Left ventricle myocardium inferior (tissue), 1 donor: ENCODE data around the gene CDK14. TPM values are rescaled to one million over a fixed set of nuclear protein-coding genes. Genes with fewer than 3 reads are reported as not detected.

Source experiments
- DNase-seq: peaks from one replicate; pipeline ENCODE4 v3.0.0-alpha.2; 2020
- H3K27ac ChIP-seq: fragments of 200-600 bp; replicated peaks from 2 replicates; pipeline ENCODE4 v1.8.0; 2021
- H3K27me3 ChIP-seq: fragments of 200-600 bp; 2 replicates; pipeline ENCODE4 v1.8.0; 2021; ENCODE audit warnings: low read depth
- H3K36me3 ChIP-seq: fragments of 200-600 bp; 2 replicates; pipeline ENCODE4 v1.8.0; 2021
- H3K4me1 ChIP-seq: fragments of 200-600 bp; 2 replicates; pipeline ENCODE4 v1.8.0; 2021
- H3K4me3 ChIP-seq: fragments of 200-600 bp; 2 replicates; pipeline ENCODE4 v1.8.0; 2021; ENCODE audit warnings: mild to moderate bottlenecking, moderate library complexity
- H3K9me3 ChIP-seq: fragments of 200-600 bp; replicated peaks from 2 replicates; pipeline ENCODE4 v1.8.0; 2021
- intact Hi-C: fragments of 100-400 bp; cut with micrococcal nuclease; formaldehyde crosslinking; loops from one replicate; pipeline ENCODE4 v1.11.0; 2022
- total RNA-seq: library from RNA; stranded (reverse); fragmentation: NEBNext Ultra II Directional; extraction: Animal tissue kit (Norgen Biotek cat#: 25700); gene quantifications from one replicate; pipeline ENCODE4 v1.2.1, GENCODE V29; 2021
- TF ChIP-seq, protein P1 (sequence below): fragments of 200-600 bp; IDR thresholded peaks from 2 replicates; pipeline ENCODE4 v1.8.0; 2021; ENCODE audit warnings: antibody characterized with exemption, mild to moderate bottlenecking, borderline replicate concordance
- donor health status: DM: no; HTN: yes; CAD: no; lungs with severe emphysema.

CDK14 gene
- total RNA-seq, 1 donor from 2014 or later: 18.7 TPM

DNA sequence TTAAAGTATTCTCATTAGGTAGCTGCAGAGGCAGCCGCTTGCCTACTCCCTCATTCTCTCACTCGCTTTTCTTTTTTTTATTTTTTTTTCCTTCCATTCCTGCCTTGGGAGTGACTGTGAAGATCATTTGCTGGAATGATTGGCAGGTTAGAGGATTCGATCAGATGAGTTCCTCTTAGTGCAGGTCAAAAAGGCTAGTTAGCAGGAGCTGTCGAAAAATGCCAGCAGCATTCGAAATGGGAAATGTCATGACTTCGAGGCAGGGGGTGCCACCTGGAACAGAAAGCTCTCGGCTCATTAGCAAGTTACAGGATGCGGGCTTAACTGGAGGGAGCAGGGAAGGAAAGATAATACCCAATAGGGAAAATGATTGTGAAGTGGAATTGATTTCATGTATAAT is 530.6 kb downstream of the CDK14 start:
- TF ChIP-seq, protein P1, sequence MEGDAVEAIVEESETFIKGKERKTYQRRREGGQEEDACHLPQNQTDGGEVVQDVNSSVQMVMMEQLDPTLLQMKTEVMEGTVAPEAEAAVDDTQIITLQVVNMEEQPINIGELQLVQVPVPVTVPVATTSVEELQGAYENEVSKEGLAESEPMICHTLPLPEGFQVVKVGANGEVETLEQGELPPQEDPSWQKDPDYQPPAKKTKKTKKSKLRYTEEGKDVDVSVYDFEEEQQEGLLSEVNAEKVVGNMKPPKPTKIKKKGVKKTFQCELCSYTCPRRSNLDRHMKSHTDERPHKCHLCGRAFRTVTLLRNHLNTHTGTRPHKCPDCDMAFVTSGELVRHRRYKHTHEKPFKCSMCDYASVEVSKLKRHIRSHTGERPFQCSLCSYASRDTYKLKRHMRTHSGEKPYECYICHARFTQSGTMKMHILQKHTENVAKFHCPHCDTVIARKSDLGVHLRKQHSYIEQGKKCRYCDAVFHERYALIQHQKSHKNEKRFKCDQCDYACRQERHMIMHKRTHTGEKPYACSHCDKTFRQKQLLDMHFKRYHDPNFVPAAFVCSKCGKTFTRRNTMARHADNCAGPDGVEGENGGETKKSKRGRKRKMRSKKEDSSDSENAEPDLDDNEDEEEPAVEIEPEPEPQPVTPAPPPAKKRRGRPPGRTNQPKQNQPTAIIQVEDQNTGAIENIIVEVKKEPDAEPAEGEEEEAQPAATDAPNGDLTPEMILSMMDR: no peak
- H3K27ac ChIP-seq: no peak overlapping the region
- H3K27me3 ChIP-seq: no peaks in the 10 kb centered on the region
- no peak for DNase-seq
- peaks cover 7% of the 10 kb centered on the region for H3K36me3 ChIP-seq
- intact Hi-C loops: no loop called here
- no peak overlapping the region for H3K4me3 ChIP-seq
- H3K9me3 ChIP-seq: no peaks in the 10 kb centered on the region
- no peaks in the 10 kb centered on the region for H3K4me1 ChIP-seq

DNA sequence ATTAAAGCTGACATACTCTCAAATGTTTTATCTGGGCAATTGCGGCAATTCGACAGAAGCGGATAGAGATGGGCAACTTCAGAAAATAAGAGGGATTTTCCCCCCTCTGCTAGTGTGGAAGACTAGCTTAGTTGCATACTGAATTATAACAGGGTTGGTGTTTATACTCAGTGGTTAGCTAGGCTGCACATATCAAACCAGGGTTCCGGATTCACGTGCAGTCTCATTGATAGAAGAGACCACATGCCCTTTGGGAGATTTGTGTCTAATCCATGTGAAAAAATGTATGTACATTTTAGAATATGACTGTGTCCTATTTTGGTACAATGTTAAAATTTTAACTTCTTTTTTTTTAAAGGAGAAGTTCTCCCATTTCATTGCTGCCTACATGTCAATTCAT is 531.2 kb downstream of the CDK14 start:
- H3K9me3 ChIP-seq: no peaks in the 10 kb centered on the region
- intact Hi-C loops: no loop called here
- no peaks in the 10 kb centered on the region for H3K4me1 ChIP-seq
- no peak overlapping the region for H3K4me3 ChIP-seq
- H3K27me3 ChIP-seq: no peaks in the 10 kb centered on the region
- H3K36me3 ChIP-seq: peaks cover 5% of the 10 kb centered on the region
- no peak overlapping the region for H3K27ac ChIP-seq
- TF ChIP-seq, protein P1: no peak
- no peak for DNase-seq

DNA sequence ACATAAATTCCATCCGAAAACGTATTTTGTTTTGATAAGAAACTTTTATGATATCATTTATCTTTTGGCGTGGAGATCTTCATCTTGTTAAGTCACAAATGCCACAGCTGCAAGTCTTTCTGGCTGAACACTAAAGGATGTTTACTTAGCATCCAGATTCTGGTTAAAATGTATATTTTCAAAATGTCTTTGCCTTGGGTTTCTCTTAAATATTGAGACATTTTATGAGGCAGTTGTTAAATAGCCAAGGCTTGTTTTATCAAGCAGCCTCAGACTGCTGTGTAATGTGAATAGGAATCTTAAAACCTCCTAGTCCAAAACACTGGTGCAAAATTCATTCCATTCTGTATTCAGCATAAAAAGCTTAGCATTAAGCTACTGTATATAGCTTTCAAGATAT is 531.8 kb downstream of the CDK14 start:
- Histone ChIP-seq H3K9me3 (no peaks in the 10 kb centered on the region), H3K4me3 (no peak overlapping the region), H3K27me3 (no peaks in the 10 kb centered on the region), H3K27ac (no peak overlapping the region), H3K4me1 (no peaks in the 10 kb centered on the region), H3K36me3 (no peaks in the 10 kb centered on the region)
- intact Hi-C loops: no loop called here
- TF ChIP-seq, protein P1: no peak
- no peak for DNase-seq

DNA sequence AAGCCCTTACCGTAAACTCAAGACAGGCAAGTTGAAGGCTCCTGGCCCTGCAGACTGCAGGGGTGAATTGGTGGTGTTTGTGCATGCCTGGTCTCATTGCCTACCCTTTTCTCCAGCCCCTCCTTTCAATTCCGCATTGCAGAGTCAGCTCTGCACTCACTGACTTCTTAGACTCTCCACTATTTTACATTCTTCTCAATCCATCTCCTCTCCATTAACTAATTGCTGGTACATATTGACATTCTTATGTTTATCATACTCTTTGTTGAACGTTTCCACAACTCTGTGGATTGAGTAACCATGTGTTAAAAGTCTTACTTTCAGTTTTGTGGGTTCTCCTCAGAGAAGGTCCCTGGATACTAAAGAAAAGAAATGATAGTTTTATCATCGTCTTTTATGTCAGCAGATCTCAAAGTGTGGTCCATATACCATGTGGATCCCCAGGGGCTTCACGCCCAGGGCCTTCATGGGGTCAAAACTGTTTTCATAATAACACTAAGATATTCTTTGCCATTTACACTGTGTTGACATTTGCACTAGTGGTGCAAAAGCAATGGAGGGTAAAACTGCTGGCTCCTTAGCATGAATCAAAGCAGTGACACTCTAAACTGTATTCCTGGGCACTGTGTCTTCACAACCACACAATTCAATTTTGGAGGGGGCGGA is 532.7 kb downstream of the CDK14 start:
- Histone ChIP-seq H3K27ac (no peak overlapping the region), H3K4me1 (no peaks in the 10 kb centered on the region), H3K27me3 (no peaks in the 10 kb centered on the region), H3K4me3 (no peak overlapping the region), H3K9me3 (no peaks in the 10 kb centered on the region), H3K36me3 (no peaks in the 10 kb centered on the region)
- no peak for DNase-seq
- TF ChIP-seq, protein P1: no peak
- intact Hi-C loops: no loop called here

DNA sequence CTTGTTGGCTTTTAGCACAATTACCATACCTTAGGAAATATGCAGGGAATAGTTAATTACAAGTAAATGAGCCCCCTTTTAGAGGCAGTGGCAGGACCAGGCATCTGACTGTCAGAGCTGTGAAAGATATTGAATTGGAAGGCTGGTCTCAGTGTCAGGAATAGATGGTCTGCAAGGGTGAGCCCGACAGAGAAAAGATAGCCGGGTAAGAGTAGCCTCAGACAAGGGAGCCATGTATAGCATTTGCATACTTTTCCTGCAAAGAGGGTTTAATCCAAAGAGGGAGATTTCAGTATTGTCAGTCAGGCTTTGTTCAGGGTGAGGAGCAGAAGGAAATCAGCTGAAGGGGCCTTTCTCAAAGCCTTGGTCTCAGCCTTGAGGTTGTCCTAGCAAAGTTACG is 539.2 kb downstream of the CDK14 start:
- DNase-seq: no peak
- Histone ChIP-seq H3K4me1 (no peaks in the 10 kb centered on the region), H3K36me3 (no peaks in the 10 kb centered on the region), H3K4me3 (no peak overlapping the region), H3K27me3 (no peaks in the 10 kb centered on the region), H3K9me3 (no peaks in the 10 kb centered on the region), H3K27ac (no peak overlapping the region)
- TF ChIP-seq, protein P1: no peak
- intact Hi-C loops: no loop called here
